Endothelial cell of umbilical vein (primary cell): Measurements from ENCODE around the gene VSNL1. TPM values are rescaled to one million over a fixed set of nuclear protein-coding genes. Genes with fewer than 3 reads are reported as not detected.

Experiments
- BruUV-seq: library from RNA; stranded (reverse); fragments of 400-500 nt; replicated peaks from 2 replicates; lab custom pipeline; 2021; lab: Mats Ljungman, UMichigan
- CTCF ChIA-PET: fragments of 300-600, 350-600 bp; sonication (Branson Sonifier 250); formaldehyde crosslinking; loops from one replicate; lab custom pipeline; 2021; ENCODE audit warnings: antibody characterized with exemption, inconsistent platforms; lab: Charles Lee
- POLR2A ChIA-PET: fragments of 300-600, 350-600 bp; sonication (Branson Sonifier 250); formaldehyde crosslinking; loops from one replicate; lab custom pipeline; 2021; ENCODE audit warnings: antibody characterized with exemption, inconsistent platforms; lab: Charles Lee
- DNase-seq: peaks from one replicate; pipeline ENCODE4 v3.0.0-alpha.2; 2011; ENCODE audit warnings: low read depth, low spot score
- FAIRE-seq: peaks from 2 replicates; lab custom pipeline; 2011; peaks lifted over from hg19 to GRCh38; lab: Jason Lieb, UNC
- H2AFZ ChIP-seq: 2 replicates; pipeline ENCODE4 v1.6.0; 2012; ENCODE audit warnings: low read depth, low read length, control low read depth, inconsistent platforms
- H3K27ac ChIP-seq: 2 replicates; pipeline ENCODE4 v1.5.1; 2011; ENCODE audit warnings: low read depth, mild to moderate bottlenecking, control low read depth, low read length, moderate library complexity; ENCODE audit not compliant: insufficient read depth
- H3K27me3 ChIP-seq, 2 experiments: 2 replicates each; pipeline versions ENCODE4 v1.6.0 to v1.6.1; 2011; ENCODE audit warnings: low read length in 2 of 2, mixed read lengths in 1 of 2; ENCODE audit not compliant: control insufficient read depth in 2 of 2, insufficient read depth in 2 of 2
- H3K36me3 ChIP-seq, 2 experiments: 2 replicates in 1 of 2; 3 replicates in 1 of 2; pipeline ENCODE4 v1.5.1; 2011; ENCODE audit warnings: low read length in 2 of 2, mild to moderate bottlenecking in 1 of 2, moderate library complexity in 1 of 2; ENCODE audit not compliant: control insufficient read depth in 2 of 2, insufficient read depth in 2 of 2; ENCODE audit errors: extremely low read depth in 1 of 2
- H3K4me1 ChIP-seq: 3 replicates; pipeline ENCODE4 v1.5.1; 2011; ENCODE audit warnings: mild to moderate bottlenecking, low read length; ENCODE audit not compliant: control insufficient read depth, insufficient read depth; ENCODE audit errors: extremely low read depth
- H3K4me2 ChIP-seq: 2 replicates; pipeline ENCODE4 v1.6.1; 2011; ENCODE audit warnings: low read length, control low read depth, mixed read lengths; ENCODE audit not compliant: insufficient read depth
- H3K4me3 ChIP-seq, 3 experiments: fragments of 200-600 bp in 1 of 3; sonication (generic), shearing (Covaris generic) in 1 of 3; replicated peaks in 1 of 3; 2 replicates each; pipeline ENCODE4 v1.5.1; 2011 to 2016; ENCODE audit warnings: control low read depth in 3 of 3, low read length in 3 of 3, mild to moderate bottlenecking in 2 of 3, inconsistent platforms in 1 of 3, low read depth in 1 of 3, moderate library complexity in 1 of 3; ENCODE audit not compliant: insufficient read depth in 1 of 3
- H3K79me2 ChIP-seq: 2 replicates; pipeline ENCODE4 v1.6.0; 2012; ENCODE audit warnings: low read length, inconsistent platforms; ENCODE audit not compliant: control insufficient read depth, insufficient read depth
- H3K9ac ChIP-seq: replicated peaks from 2 replicates; pipeline ENCODE3; 2011; ENCODE audit warnings: low read length, control low read depth; ENCODE audit not compliant: insufficient read depth; ENCODE audit errors: extremely low read depth
- H3K9me1 ChIP-seq: replicated peaks from 3 replicates; pipeline ENCODE4 v1.6.0; 2011; ENCODE audit warnings: mild to moderate bottlenecking, low read length; ENCODE audit not compliant: control insufficient read depth, insufficient read depth; ENCODE audit errors: extremely low read depth
- H3K9me3 ChIP-seq: replicated peaks from 2 replicates; pipeline ENCODE4 v1.5.1; 2012; ENCODE audit warnings: low read length, inconsistent platforms; ENCODE audit not compliant: control insufficient read depth, insufficient read depth
- H4K20me1 ChIP-seq: replicated peaks from 2 replicates; pipeline ENCODE3; 2011; ENCODE audit warnings: mild to moderate bottlenecking, low read length; ENCODE audit not compliant: control insufficient read depth, insufficient read depth; ENCODE audit errors: extremely low read depth
- EZH2 ChIP-seq: IDR thresholded peaks from 2 replicates; pipeline ENCODE4 v1.6.1; 2012; ENCODE audit warnings: borderline replicate concordance, low read depth, mild to moderate bottlenecking, moderate library complexity, low read length, inconsistent platforms; ENCODE audit not compliant: severe bottlenecking
- FOS ChIP-seq: IDR thresholded peaks from 2 replicates; pipeline ENCODE4 v1.6.1; 2011; ENCODE audit warnings: mild to moderate bottlenecking, low read length, moderate library complexity, borderline replicate concordance; ENCODE audit not compliant: insufficient read depth
- GATA2 ChIP-seq: IDR thresholded peaks from 2 replicates; pipeline ENCODE4 v1.7.0; 2011; ENCODE audit warnings: low read depth, mild to moderate bottlenecking, moderate library complexity, mixed read lengths, low read length; ENCODE audit not compliant: insufficient read length, insufficient read depth
- JUN ChIP-seq: IDR thresholded peaks from 2 replicates; pipeline ENCODE4 v1.6.1; 2011; ENCODE audit warnings: borderline replicate concordance, low read depth; ENCODE audit not compliant: insufficient read length, insufficient read depth
- MYC ChIP-seq: IDR thresholded peaks from one replicate; pipeline ENCODE4 v1.6.1; 2011; ENCODE audit warnings: mild to moderate bottlenecking, low read depth, low read length
- POLR2A ChIP-seq: IDR thresholded peaks from 2 replicates; pipeline ENCODE4 v1.6.1; 2012; ENCODE audit warnings: low read depth, mild to moderate bottlenecking, control low read depth, low read length
- POLR2AphosphoS5 ChIP-seq: IDR thresholded peaks from 2 replicates; pipeline ENCODE4 v1.6.1; 2012; ENCODE audit warnings: low read depth, mild to moderate bottlenecking, control low read depth, low read length, moderate library complexity; ENCODE audit not compliant: insufficient read depth
- dilution Hi-C: fragments of 300-500 bp; cut with MboI; formaldehyde crosslinking; loops from one replicate; pipeline ENCODE4 v1.15.0; 2019; ENCODE audit warnings: low sequenced_read_pairs; ENCODE audit not compliant: extremely low pct_ligation_motif_present
- intact Hi-C: fragments of 100-400 bp; cut with micrococcal nuclease; formaldehyde crosslinking; loops from one replicate; pipeline ENCODE4 v1.10.0; 2022
- polyA plus RNA-seq, 4 experiments: library from polyadenylated mRNA; depleted of rRNA in 3 of 4; stranded (reverse) in 3 of 4; unstranded in 1 of 4; fragments of >200 nt; gene quantifications; 2 replicates each; pipeline versions ENCODE4 v1.2.1 to v1.2.3, GENCODE V29; 2011 to 2012; ENCODE audit warnings: missing spikeins in 1 of 4
- total RNA-seq: library from RNA; stranded (reverse); gene quantifications from 2 replicates; pipeline ENCODE4 v1.2.3, GENCODE V29; 2021
- TF ChIP-seq, protein P1 (sequence below): IDR thresholded peaks from 2 replicates; pipeline ENCODE4 v1.6.1; 2011; ENCODE audit not compliant: insufficient read depth, insufficient read length
- TF ChIP-seq, protein P2 (sequence below), 2 donors: IDR thresholded peaks; 1 replicate in 1 of 2; 2 replicates in 1 of 2; pipeline ENCODE4 v1.5.1; 2011; ENCODE audit warnings: low read length in 2 of 2, mild to moderate bottlenecking in 2 of 2, moderate library complexity in 2 of 2, control low read depth in 1 of 2, inconsistent platforms in 1 of 2, low read depth in 1 of 2; ENCODE audit not compliant: insufficient read depth in 1 of 2; ENCODE audit errors: extremely low read depth in 1 of 2

VSNL1 gene
- total and polyA plus RNA-seq, 2 donors (not counting 3 experiments of a cell fraction or from before 2014, with no cell fraction given) = not detected

DNA sequence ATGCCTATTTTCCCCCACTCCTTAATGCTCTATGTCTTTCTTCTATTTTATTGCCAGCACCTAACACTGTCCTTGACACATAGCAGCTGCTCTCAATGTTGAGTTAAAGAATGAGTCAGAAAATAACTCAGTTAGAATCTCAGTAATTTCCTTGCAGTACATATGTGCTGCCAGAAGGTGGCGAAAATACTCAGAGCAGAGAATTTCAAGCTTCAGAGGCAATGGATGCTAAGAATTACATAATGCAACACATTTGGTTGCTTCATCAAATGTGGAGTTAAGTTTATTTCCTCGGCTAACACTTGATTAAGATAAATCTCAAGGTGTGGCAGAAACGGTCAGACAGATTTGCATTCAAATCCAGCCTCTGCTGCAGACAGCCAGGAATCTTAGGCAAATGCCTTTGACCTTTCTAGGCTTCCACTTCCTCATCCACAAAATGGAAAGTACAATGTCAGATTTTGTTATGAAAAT is 105.6 kb downstream of the VSNL1 start:
- H3K4me2 ChIP-seq = no peak overlapping the region
- H4K20me1 ChIP-seq = no peaks in the 10 kb centered on the region
- H2AFZ ChIP-seq = no peak overlapping the region
- H3K36me3 ChIP-seq = no peaks in the 10 kb centered on the region
- ChIA-PET CTCF (interaction anchor here (0.6 to 7.5 kb wide), 27 partner anchors 9 to 874 kb away, joined by 3 to 296 read pairs (median 5); partner anchors contain the start of gene GEN1), POLR2A (no interaction called here)
- H3K27me3 ChIP-seq = no peaks in the 10 kb centered on the region
- BruUV-seq = no TSS peak
- no peaks in the 10 kb centered on the region for H3K9me3 ChIP-seq
- peaks cover 8% of the 10 kb centered on the region for H3K4me1 ChIP-seq
- peak; percentile 85 for FAIRE-seq
- dilution Hi-C loops (no loop called here), intact Hi-C loops (loop anchor here (1.0 to 10.0 kb wide), 4 partner anchors 25 to 871 kb away; partner anchors contain the start of gene VSNL1)
- DNase-seq = peak; percentile 77
- no peak overlapping the region for H3K27ac ChIP-seq
- no peaks in the 10 kb centered on the region for H3K79me2 ChIP-seq
- H3K9me1 ChIP-seq = no peaks in the 10 kb centered on the region
- no peak for TF ChIP-seq FOS
- TF ChIP-seq, protein P1, sequence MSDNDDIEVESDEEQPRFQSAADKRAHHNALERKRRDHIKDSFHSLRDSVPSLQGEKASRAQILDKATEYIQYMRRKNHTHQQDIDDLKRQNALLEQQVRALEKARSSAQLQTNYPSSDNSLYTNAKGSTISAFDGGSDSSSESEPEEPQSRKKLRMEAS = no peak
- no peak for TF ChIP-seq POLR2AphosphoS5
- TF ChIP-seq, protein P2, sequence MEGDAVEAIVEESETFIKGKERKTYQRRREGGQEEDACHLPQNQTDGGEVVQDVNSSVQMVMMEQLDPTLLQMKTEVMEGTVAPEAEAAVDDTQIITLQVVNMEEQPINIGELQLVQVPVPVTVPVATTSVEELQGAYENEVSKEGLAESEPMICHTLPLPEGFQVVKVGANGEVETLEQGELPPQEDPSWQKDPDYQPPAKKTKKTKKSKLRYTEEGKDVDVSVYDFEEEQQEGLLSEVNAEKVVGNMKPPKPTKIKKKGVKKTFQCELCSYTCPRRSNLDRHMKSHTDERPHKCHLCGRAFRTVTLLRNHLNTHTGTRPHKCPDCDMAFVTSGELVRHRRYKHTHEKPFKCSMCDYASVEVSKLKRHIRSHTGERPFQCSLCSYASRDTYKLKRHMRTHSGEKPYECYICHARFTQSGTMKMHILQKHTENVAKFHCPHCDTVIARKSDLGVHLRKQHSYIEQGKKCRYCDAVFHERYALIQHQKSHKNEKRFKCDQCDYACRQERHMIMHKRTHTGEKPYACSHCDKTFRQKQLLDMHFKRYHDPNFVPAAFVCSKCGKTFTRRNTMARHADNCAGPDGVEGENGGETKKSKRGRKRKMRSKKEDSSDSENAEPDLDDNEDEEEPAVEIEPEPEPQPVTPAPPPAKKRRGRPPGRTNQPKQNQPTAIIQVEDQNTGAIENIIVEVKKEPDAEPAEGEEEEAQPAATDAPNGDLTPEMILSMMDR (IDR thresholded peaks at IDR 0.05; ENCODE audit: extremely low read depth in 1 of 2, insufficient read depth in 1 of 2, low read depth in 1 of 2, low read length in 2 of 2) = peak; percentile 53 to 59
- TF ChIP-seq GATA2 = no peak
- no peak for TF ChIP-seq MYC
- no peak for TF ChIP-seq POLR2A
- TF ChIP-seq JUN = peak; percentile 2
- no peak for TF ChIP-seq EZH2
- no peak overlapping the region for H3K9ac ChIP-seq
- H3K4me3 ChIP-seq = no peak overlapping the region
